Measurements from ENCODE around the gene GLT6D1. TPM values are rescaled to one million over a fixed set of nuclear protein-coding genes. Genes with fewer than 3 reads are reported as not detected.
"Not testable (repeated sequence)": the region's sequence is repeated elsewhere in the genome, so short reads cannot be mapped to it uniquely, and the experiment has no call there.

GLT6D1 gene
- not detected for total RNA-seq

DNA sequence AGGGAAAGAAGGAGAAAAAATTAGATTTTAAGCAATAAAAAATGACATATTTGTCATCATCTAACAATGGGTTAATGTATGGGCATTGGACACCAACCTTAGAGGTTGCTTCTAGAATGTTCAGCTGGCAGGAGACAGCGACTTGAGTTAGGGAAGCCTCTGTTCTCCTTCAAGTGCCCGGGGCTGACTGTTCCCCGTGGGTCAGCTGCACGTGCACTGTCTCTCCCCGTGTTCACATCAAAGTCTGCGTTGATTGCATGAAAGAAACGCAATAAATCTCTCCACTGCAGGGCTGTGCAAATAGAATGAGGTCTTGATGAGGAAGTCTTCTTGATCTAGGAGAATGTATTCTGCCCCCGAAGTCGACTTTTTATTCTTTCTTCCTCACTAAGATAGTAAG is at the start of gene GLT6D1:
Gene GLT6D1, minus strand, starts transcription at position 345 of the 400 bp plus-strand sequence. CDS start 353 bp downstream, outside the sequence.
- Histone ChIP-seq H3K4me1 (ENCODE audit: insufficient read depth, low read length) (no peaks in the 10 kb centered on the region), H3K9me3 (ENCODE audit: low read depth, low read length) (no peaks in the 10 kb centered on the region), H3K27me3 (ENCODE audit: insufficient read depth, low read length) (no peaks in the 10 kb centered on the region), H3K4me3 (ENCODE audit: low read length) (no peak within 1 kb of the TSS)

GRCh38 chr9:135689011-135689410 is 49.7 kb upstream of the GLT6D1 start:
- Histone ChIP-seq H3K27me3 (ENCODE audit: insufficient read depth, low read length) (no peaks in the 10 kb centered on the region), H3K4me3 (ENCODE audit: low read length) (no peak overlapping the region), H3K4me1 (ENCODE audit: insufficient read depth, low read length) (no peaks in the 10 kb centered on the region), H3K9me3 (ENCODE audit: low read depth, low read length) (no peaks in the 10 kb centered on the region)

DNA sequence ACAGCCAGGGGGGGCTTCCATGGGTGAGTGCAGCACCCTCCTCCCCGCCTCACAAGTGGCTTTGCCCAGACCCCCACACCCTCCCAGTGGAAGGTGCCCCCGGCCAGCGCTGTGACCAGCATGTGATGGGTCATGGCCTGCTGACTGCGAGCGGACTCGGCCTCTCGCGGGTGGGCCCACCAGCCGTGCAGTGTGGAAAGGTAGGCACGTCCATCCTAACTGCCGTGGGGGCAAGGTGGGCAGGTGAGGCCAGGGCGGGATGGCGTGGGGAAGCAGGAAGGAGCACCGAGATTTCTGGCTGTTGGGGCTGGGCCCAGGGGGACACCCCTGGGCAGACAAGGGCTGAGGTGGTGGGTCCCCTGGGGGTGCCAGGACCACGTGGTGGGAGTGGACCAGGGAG is 47.9 kb upstream of the GLT6D1 start:
- no peaks in the 10 kb centered on the region for H3K27me3 ChIP-seq (ENCODE audit: insufficient read depth, low read length)
- H3K9me3 ChIP-seq (ENCODE audit: low read depth, low read length) = no peaks in the 10 kb centered on the region
- H3K4me1 ChIP-seq (ENCODE audit: insufficient read depth, low read length) = no peaks in the 10 kb centered on the region
- no peak overlapping the region for H3K4me3 ChIP-seq (ENCODE audit: low read length)

DNA sequence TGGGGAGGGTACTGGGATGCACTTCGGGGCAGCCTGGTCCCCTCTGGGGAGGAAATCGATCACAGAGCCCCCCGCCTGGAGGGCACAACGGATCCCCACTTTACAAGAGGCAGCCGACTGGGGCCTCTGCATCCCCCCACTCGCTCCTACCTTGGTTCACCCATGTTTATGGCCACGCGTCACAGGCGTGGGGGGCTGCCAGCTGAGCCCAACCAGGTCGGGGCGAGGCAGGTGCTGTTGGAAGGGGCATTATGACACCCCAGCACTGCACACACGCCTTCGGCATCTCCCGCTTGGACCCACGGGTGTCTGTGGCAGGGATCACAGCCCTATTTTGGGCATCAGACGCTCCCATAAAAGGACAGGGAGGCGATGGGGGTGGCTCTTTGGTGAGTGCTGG is 45.4 kb upstream of the GLT6D1 start:
- no peaks in the 10 kb centered on the region for H3K9me3 ChIP-seq (ENCODE audit: low read depth, low read length)
- no peaks in the 10 kb centered on the region for H3K27me3 ChIP-seq (ENCODE audit: insufficient read depth, low read length)
- H3K4me3 ChIP-seq (ENCODE audit: low read length) = no peak overlapping the region
- no peaks in the 10 kb centered on the region for H3K4me1 ChIP-seq (ENCODE audit: insufficient read depth, low read length)

DNA sequence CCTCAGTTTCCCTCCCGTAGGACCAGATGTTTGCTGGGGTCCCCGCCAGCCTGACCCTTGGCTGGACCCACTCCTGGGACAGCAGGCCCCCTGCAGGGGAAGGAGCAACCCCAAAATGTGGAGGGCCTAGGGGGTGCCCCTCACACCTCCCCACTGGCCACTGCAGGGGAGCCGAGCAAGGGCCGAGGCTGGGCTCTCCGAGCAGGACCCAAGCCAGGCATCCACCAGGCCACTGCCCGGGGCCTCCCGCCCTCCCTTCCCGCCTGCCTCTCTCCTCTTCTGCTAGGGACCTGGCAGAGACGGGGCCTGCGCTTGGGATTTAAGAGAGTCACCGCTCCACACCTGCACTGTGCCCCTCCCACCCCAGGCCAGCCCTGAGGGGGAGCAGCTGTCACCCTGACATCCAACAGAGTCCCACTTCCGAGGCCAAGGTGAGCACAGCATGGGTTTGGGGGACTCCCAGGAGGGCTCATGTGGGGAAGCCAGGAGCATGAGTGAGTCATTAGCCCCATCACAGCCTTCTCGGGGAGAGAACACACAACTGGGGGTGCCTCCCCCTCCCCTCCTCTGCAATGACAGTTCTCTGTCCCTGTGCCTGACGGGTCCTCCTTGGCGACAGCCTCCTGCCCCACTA is 44.2 kb upstream of the GLT6D1 start:
- Histone ChIP-seq H3K9me3 (ENCODE audit: low read depth, low read length) (no peaks in the 10 kb centered on the region), H3K4me3 (ENCODE audit: low read length) (no peak overlapping the region), H3K27me3 (ENCODE audit: insufficient read depth, low read length) (no peaks in the 10 kb centered on the region), H3K4me1 (ENCODE audit: insufficient read depth, low read length) (no peaks in the 10 kb centered on the region)

DNA sequence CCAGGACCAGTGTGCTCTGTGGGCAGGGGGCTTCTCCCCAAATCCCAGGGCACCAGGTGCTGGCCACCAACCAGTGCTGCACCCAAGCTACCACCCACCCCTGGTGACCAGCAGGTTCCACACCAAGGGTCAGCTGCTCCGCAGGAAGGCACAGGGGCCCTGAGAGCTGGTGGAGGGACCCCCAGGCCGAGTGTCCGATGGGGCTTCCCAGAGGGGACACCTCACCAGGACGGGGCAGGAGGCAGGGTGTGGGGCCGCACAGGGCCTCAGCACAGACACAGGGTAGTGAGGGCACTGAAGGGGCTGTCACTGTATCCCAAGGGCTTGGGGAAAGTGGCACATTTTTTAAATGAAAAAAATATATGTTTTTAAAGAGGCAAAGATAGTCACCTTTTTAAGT is 41.8 kb upstream of the GLT6D1 start:
- Histone ChIP-seq H3K4me1 (ENCODE audit: insufficient read depth, low read length) (no peaks in the 10 kb centered on the region), H3K4me3 (ENCODE audit: low read length) (no peak overlapping the region), H3K27me3 (ENCODE audit: insufficient read depth, low read length) (no peaks in the 10 kb centered on the region), H3K9me3 (ENCODE audit: low read depth, low read length) (no peaks in the 10 kb centered on the region)

DNA sequence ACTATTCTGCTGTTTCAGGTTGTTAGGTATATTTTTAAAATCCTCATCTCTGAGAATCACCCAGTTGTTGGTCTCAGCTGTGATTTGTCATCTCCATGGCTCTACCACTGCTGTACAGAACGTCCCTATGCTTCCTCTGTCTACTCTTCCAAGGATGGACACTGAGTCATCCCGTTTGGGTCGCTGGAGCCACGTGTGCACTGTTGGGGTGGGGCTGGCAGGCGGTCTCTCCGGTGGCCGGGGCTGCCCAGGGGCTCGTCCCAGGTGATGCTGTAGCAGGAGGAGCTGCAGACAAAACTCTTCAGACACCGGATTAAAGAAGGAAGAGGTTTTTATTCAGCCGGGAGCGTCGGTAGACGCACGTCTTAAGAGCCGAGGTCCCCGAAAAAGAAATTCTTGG is 40.7 kb upstream of the GLT6D1 start:
- H3K9me3 ChIP-seq (ENCODE audit: low read depth, low read length) = no peaks in the 10 kb centered on the region
- no peaks in the 10 kb centered on the region for H3K4me1 ChIP-seq (ENCODE audit: insufficient read depth, low read length)
- no peak overlapping the region for H3K4me3 ChIP-seq (ENCODE audit: low read length)
- no peaks in the 10 kb centered on the region for H3K27me3 ChIP-seq (ENCODE audit: insufficient read depth, low read length)

DNA sequence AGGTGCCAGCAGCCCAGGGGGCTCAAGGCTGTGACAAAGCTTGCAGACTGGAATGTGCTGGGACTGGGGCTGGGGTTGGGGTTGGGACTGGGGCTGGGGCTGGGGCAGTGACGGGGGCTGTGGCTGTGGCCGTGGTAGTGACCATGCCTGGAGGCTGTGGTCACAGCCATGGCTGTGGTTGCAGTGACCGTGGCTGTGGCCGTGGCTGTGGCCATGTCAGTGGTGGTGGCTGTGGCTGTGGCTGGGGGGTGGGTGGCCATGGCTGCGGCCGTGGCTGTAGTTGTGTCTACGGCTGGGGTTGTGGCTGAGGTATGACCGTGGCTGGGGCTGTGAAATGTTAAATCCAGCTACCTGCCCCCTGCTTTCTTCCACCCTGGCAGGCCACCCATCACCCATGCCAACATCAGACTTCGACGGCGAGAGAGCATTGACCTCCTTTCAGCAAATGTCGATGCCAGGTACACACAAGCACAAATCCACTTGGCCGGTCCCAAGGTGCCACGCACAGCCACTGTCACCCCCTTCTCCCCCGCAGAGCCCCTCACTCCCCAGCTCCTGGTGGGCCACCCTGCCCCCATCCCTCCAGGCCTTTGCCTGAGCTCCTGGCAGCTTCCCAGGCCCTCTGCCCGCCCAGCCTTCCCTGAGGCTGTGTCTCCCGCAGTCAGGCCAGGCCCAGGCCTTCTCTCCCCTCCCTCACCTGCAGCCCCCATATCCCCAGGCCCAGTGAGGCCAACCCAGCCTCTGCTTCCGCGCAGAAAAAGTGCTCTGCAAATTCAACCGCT is 39.1 kb upstream of the GLT6D1 start:
- Histone ChIP-seq H3K27me3 (ENCODE audit: insufficient read depth, low read length) (no peaks in the 10 kb centered on the region), H3K4me3 (ENCODE audit: low read length) (no peak overlapping the region), H3K9me3 (ENCODE audit: low read depth, low read length) (no peaks in the 10 kb centered on the region), H3K4me1 (ENCODE audit: insufficient read depth, low read length) (no peaks in the 10 kb centered on the region)

- Histone ChIP-seq H3K27me3 (ENCODE audit: insufficient read depth, low read length) (no peaks in the 10 kb centered on the region), H3K4me1 (ENCODE audit: insufficient read depth, low read length) (no peaks in the 10 kb centered on the region), H3K4me3 (ENCODE audit: low read length) (no peak overlapping the region), H3K9me3 (ENCODE audit: low read depth, low read length) (no peaks in the 10 kb centered on the region)
Observed at GRCh38 chr9:135677641-135678168, 38.4 kb upstream of the GLT6D1 start.

DNA sequence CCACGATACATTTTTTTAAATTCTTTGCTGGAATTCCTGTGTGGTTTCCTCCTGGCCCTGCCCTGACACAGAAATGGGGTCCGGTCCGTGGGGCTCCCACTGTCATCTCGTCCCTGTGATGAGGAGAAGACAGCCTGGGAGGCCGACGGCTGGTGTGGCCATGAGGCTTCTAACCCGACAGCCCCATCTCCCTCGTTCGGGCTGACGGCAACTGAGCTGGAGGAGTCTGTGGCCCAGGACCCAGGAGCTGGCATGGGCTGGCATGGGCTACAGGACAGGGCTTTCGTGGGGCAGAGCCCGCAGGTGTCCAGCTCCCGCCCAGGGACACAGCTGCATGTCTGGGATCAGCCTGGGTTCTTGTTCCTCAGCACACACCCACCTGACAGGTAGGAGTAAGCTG is 37.6 kb upstream of the GLT6D1 start:
- H3K27me3 ChIP-seq (ENCODE audit: insufficient read depth, low read length) = no peaks in the 10 kb centered on the region
- no peak overlapping the region for H3K4me3 ChIP-seq (ENCODE audit: low read length)
- H3K4me1 ChIP-seq (ENCODE audit: insufficient read depth, low read length) = no peaks in the 10 kb centered on the region
- no peaks in the 10 kb centered on the region for H3K9me3 ChIP-seq (ENCODE audit: low read depth, low read length)

- H3K4me1 ChIP-seq (ENCODE audit: insufficient read depth, low read length) = no peaks in the 10 kb centered on the region
- no peaks in the 10 kb centered on the region for H3K27me3 ChIP-seq (ENCODE audit: insufficient read depth, low read length)
- no peaks in the 10 kb centered on the region for H3K9me3 ChIP-seq (ENCODE audit: low read depth, low read length)
- H3K4me3 ChIP-seq (ENCODE audit: low read length) = no peak overlapping the region
Observed at GRCh38 chr9:135674977-135675376, 35.6 kb upstream of the GLT6D1 start.

- Histone ChIP-seq H3K9me3 (ENCODE audit: low read depth, low read length) (no peaks in the 10 kb centered on the region), H3K27me3 (ENCODE audit: insufficient read depth, low read length) (no peaks in the 10 kb centered on the region), H3K4me3 (ENCODE audit: low read length) (no peak overlapping the region), H3K4me1 (ENCODE audit: insufficient read depth, low read length) (no peaks in the 10 kb centered on the region)
Observed at GRCh38 chr9:135673941-135674340, 34.6 kb upstream of the GLT6D1 start.

- not testable (repeated sequence) for H3K4me3 ChIP-seq (ENCODE audit: low read length); H3K4me1 ChIP-seq (ENCODE audit: insufficient read depth, low read length); H3K27me3 ChIP-seq (ENCODE audit: insufficient read depth, low read length); H3K9me3 ChIP-seq (ENCODE audit: low read depth, low read length)
Observed at GRCh38 chr9:135672786-135673185, 33.4 kb upstream of the GLT6D1 start.

DNA sequence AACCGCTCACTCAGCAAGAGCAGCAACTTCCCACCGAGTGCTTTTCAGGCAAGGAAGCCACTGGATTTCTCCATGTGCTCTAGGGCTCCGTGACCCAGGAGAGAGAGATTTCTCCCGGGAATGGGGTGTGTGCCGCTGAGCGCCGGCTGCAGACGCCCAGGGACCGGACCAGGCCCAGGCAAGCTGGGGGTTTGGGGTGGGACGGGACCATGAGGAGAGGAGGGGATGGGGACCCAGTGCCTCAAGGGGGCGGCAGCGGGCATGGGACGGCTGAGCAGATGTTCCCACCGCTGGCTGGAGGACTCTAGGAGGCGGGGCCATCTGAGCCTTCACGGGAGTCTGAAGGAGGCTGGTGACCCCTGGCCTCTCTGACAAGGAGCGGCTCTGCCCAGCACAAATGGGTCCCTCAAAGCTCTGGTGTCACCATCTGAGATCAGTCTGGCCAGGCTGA is 32.3 kb upstream of the GLT6D1 start:
- H3K9me3 ChIP-seq (ENCODE audit: low read depth, low read length) = no peaks in the 10 kb centered on the region
- no peak overlapping the region for H3K4me3 ChIP-seq (ENCODE audit: low read length)
- no peaks in the 10 kb centered on the region for H3K27me3 ChIP-seq (ENCODE audit: insufficient read depth, low read length)
- no peaks in the 10 kb centered on the region for H3K4me1 ChIP-seq (ENCODE audit: insufficient read depth, low read length)

DNA sequence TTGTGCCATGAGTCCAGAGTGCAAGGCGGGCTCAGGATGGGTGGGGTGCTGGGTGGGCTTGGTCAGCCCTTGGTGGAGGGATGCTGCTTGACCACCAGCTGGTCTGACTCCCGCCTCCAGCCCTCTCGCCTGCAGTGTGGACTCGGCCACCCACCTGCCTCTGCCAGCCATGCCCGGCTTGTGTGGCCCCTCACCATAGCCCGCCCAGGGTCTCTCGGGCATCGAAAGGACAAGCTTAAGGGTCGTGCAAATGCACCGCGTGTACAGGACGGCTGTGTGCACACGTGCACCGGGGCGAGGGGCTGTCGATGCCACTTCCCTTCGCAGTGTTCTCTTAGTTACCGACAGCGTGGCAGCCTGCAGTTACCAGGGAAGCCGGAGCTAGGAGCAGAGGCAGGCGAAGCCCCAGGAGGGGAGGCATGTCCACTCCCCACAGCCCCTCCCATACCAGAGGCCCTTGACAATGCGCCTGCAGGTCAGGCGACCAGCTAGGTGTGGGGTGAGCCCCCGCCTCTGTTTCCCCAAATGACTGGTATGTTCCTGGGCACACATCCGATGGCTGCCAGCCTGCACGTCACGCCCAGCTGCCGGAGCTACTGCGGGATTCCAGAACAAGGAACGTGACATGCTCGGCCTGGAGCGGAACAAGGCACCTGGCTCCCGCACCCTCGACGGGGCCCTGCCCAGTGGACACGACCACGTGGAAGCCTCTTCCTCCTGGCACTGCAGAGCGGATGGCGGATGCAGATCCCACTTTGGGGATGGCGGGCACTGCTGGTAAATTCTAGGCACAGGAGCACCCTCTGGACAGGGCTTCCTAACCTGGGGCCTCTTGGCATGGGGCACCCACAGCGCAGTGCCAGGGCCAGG is 31.6 kb upstream of the GLT6D1 start:
- Histone ChIP-seq H3K4me1 (ENCODE audit: insufficient read depth, low read length) (no peaks in the 10 kb centered on the region), H3K9me3 (ENCODE audit: low read depth, low read length) (no peaks in the 10 kb centered on the region)

More for the DNA sequence above, 31.6 kb upstream of the GLT6D1 start:
- no peaks in the 10 kb centered on the region for H3K27me3 ChIP-seq (ENCODE audit: insufficient read depth, low read length)
- no peak overlapping the region for H3K4me3 ChIP-seq (ENCODE audit: low read length)

Measured in mononuclear cell (primary cell).